ENCODE results near the gene MCM3.

Gene MCM3

GRCh38 chr6:52312461-52312860, 27.9 kb upstream of the MCM3 start:
- H3K4me3 ChIP-seq (ENCODE audit: low read depth, low read length), result no peak overlapping the region
- no peak for TF ChIP-seq CTCF (IDR thresholded peaks at IDR 0.05; ENCODE audit: borderline replicate concordance, insufficient read depth, low read depth, low read length)

GRCh38 chr6:52310932-52311331, 26.4 kb upstream of the MCM3 start:
- TF ChIP-seq CTCF (IDR thresholded peaks at IDR 0.05; ENCODE audit: borderline replicate concordance, insufficient read depth, low read depth, low read length), result no peak
- no peak overlapping the region for H3K4me3 ChIP-seq (ENCODE audit: low read depth, low read length)

- no peak for TF ChIP-seq CTCF (IDR thresholded peaks at IDR 0.05; ENCODE audit: borderline replicate concordance, insufficient read depth, low read depth, low read length)
- no peak overlapping the region for H3K4me3 ChIP-seq (ENCODE audit: low read depth, low read length)
Observed at GRCh38 chr6:52307900-52308372, 23.4 kb upstream of the MCM3 start.

GRCh38 chr6:52306972-52307870, 22.7 kb upstream of the MCM3 start:
- no peak for TF ChIP-seq CTCF (IDR thresholded peaks at IDR 0.05; ENCODE audit: borderline replicate concordance, insufficient read depth, low read depth, low read length)
- no peak overlapping the region for H3K4me3 ChIP-seq (ENCODE audit: low read depth, low read length)

- no peak for TF ChIP-seq CTCF (IDR thresholded peaks at IDR 0.05; ENCODE audit: borderline replicate concordance, insufficient read depth, low read depth, low read length)
- H3K4me3 ChIP-seq (ENCODE audit: low read depth, low read length), result no peak overlapping the region
Observed at GRCh38 chr6:52305948-52306767, 21.6 kb upstream of the MCM3 start.

GRCh38 chr6:52305411-52305810, 20.9 kb upstream of the MCM3 start:
- no peak for TF ChIP-seq CTCF (IDR thresholded peaks at IDR 0.05; ENCODE audit: borderline replicate concordance, insufficient read depth, low read depth, low read length)
- H3K4me3 ChIP-seq (ENCODE audit: low read depth, low read length), result no peak overlapping the region

Data from GM12875 (cell line).